GM18858 (cell line): Measurements from ENCODE around the gene DCUN1D2.
"Not testable (repeated sequence)": the region's sequence is repeated elsewhere in the genome, so short reads cannot be mapped to it uniquely, and the experiment has no call there.

Experiments
- ATAC-seq: cut with Tn5 transposase; IDR thresholded peaks from one replicate; pipeline ENCODE4 v1.9.1; 2021; ENCODE audit not compliant: unreplicated experiment

The DCUN1D2 gene

GRCh38 chr13:113490496-113491417 lies at the start of gene DCUN1D2:
TSS of gene DCUN1D2 (minus strand) at chr13:113490711. CDS start at chr13:113490669, 42 bp downstream.
- ATAC-seq = peak; percentile 64

- ATAC-seq = no peak
These were observed 49.3 kb upstream of the DCUN1D2 start for GRCh38 chr13:113539822-113540221.

GRCh38 chr13:113539176-113539575 lies 48.7 kb upstream of the DCUN1D2 start:
- no peak for ATAC-seq

DNA sequence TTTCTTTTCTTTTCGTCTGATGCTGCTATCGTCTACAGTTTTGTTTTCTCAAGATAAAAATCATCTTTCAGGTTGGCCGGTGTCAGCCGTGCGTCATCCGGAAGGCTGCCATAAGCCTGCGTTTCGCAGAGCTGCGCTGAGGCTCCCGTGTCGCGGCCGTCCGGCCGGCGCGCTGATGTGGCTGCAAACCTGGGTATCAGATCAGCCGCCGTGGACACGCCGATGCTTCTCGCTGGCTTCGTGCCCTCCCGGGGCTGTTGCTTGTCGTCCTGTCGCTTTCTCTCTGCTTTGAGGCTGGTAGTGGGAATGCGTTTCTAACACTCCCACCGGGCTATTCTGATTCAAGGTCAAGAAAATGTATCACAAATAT lies 48.2 kb upstream of the DCUN1D2 start:
- ATAC-seq = no peak

- ATAC-seq = no peak
These were observed 47.6 kb upstream of the DCUN1D2 start for GRCh38 chr13:113537909-113538688.

DNA sequence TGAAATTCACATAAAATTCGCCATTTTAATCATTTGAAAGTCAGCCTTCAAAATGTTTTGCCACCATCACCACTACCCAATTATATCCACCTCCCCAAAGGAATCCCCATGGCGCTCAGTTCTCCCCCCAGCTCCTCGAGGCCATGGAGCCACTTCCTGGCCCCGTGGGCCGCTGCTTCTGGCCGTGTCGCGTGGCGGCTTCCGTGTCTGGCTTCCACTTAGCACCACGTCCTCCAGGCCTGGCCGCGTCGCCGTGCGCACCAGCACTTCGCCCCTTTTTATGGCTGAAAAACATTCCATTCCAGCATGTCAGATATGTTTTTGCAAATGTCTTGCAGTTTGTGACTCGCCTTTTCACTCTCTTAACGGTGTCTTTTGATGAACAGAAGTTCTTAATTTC lies 46.7 kb upstream of the DCUN1D2 start:
- ATAC-seq = no peak

DNA sequence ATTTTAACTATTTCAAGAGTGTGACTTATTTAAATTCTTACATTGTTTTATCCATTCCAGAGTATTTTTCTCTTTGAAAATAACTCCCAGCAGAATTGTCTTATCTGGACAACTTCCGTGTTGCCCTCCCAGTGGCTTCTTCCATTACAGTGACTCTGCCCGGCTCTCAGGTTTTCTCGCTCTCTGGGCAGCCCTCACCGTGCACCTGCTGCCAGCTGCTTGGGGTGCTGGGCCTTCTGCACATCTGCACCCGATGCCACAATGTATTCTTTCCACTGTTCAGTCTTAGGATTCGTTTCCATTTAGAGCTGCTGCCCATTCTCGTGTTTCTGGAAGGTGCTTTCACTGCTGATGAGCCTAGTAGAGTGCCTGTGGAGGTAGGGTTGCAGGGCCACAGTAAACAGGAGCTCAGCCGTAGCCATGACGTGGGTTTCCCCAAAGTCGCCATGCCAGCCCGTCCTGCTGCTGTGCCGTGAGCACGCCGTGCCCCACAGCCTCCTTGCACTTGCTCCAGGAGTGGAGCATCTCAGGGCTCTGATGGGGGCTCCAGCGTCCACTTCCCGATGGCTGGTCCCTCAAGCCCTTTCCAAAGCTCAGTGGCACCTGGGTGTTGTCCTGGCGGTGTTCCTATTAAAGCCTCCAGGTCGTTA lies 46.1 kb upstream of the DCUN1D2 start:
- ATAC-seq = no peak

- ATAC-seq = no peak
These were observed 44.9 kb upstream of the DCUN1D2 start for GRCh38 chr13:113535381-113535781.

DNA sequence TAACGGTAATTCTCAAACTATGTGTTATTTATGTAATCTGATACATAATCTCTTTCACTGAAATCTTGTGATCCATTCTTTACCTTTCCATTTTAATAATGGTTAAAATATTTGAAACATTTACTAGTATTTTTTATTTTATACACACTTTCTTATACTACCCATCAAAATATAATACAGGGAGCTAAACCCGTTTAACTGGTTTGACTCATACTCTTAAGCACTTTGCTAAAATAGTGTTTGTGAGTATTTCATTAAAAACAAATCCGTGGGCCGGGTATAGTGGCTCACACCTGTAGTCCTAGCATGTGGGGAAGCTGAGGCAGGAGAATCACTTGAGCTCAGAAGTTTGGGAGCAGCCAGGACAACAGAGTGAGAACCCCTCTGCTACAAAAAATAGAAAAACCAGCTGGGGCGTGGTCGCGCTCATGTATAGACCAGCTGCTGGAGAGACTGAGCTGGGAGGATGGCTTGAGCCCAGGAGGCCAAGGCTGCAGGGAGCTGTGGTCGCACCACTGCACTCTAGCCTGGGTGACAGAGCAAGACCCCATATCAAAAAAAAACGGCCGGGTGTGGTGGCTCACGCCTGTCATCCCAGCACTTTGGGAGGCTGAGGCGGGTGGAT lies 43.8 kb upstream of the DCUN1D2 start:
- ATAC-seq = no peak

GRCh38 chr13:113533161-113533840 lies 42.8 kb upstream of the DCUN1D2 start:
- ATAC-seq = no peak

DNA sequence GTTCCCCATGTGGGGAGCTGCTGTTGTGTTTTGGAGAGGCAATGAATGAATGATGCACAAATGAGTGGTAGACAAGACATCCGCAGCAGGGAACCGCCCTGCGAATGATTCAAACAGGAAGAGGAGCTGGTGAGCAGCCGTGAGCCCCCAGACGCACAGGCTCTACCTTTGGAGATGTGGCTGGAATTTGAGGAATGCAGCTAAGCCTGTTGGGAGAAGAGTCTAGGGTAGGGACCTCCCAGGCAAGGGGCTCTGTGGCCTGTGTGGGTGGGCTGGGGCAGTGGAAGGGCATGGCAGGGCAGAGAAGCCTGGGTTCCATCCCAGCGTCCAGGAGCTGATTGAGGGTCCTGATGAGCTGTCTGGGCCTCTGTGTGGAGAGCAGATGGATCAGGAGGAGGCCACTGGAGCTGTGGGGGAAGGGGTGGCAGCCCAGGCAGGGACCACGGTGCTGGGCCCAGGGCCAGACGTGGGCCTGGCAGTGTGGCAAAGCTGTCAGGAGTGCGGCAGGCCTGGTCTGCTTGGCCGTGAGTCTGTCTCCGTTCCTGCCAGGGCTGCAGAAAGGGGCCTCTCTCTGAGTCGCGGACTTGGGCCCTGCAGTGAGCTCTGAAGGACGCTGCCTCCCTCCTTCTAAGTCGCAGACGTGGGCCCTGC lies 41.8 kb upstream of the DCUN1D2 start:
- ATAC-seq = no peak

- ATAC-seq = no peak
These were observed 40.7 kb upstream of the DCUN1D2 start for GRCh38 chr13:113531041-113531873.

GRCh38 chr13:113528813-113529180 lies 38.3 kb upstream of the DCUN1D2 start:
- no peak for ATAC-seq

- no peak for ATAC-seq
These were observed 37.7 kb upstream of the DCUN1D2 start for GRCh38 chr13:113528101-113528812.

GRCh38 chr13:113527272-113527958 lies 36.9 kb upstream of the DCUN1D2 start:
- no peak for ATAC-seq

GRCh38 chr13:113526466-113527220 lies 36.1 kb upstream of the DCUN1D2 start:
- ATAC-seq = no peak

DNA sequence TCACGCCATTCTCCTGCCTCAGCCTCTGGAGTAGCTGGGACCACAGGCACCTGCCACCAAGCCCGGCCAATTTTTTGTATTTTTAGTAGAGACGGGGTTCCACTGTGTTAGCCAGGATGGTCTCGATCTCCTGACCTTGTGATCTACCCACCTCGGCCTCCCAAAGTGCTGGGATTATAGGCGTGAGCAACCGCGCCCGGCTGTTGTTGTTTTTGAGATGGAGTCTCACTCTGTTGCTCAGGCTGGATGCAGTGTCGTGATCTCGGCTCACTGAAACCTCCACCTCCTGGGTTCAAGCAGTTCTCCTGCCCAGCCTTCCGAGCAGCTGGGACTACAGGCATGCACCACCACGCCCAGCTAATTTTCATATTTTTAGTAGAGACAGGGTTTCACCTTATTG lies 31.9 kb upstream of the DCUN1D2 start:
- ATAC-seq = not testable (repeated sequence)
